Suprapubic skin (tissue), 4 donors: Measurements from ENCODE around the gene EFHD2.

Source experiments
- CTCF ChIP-seq, 2 donors: fragments of 200-600 bp in 1 of 2; fragments of 450-650 bp in 1 of 2; sonication (generic) in 1 of 2; IDR thresholded peaks; one replicate each; pipeline ENCODE4 v1.5.1; 2016 to 2019; ENCODE audit warnings: antibody characterized with exemption in 2 of 2, mild to moderate bottlenecking in 1 of 2, moderate library complexity in 1 of 2
- POLR2A ChIP-seq, 2 donors: fragments of 450-650 bp; IDR thresholded peaks; one replicate each; pipeline ENCODE4 v1.6.1; 2017; ENCODE audit warnings: antibody characterized with exemption in 2 of 2, mild to moderate bottlenecking in 2 of 2, moderate library complexity in 2 of 2
- POLR2AphosphoS5 ChIP-seq, 3 donors: sonication (generic); formaldehyde crosslinking; IDR thresholded peaks; one replicate each; pipeline ENCODE4 v1.6.1; 2017; ENCODE audit warnings: antibody characterized with exemption in 3 of 3

- no peak for TF ChIP-seq CTCF (IDR thresholded peaks at IDR 0.05)
- TF ChIP-seq POLR2AphosphoS5 (IDR thresholded peaks at IDR 0.05) = no peak
- no peak for TF ChIP-seq POLR2A (IDR thresholded peaks at IDR 0.05)
Measured at GRCh38 chr1:15445390-15446122, 35.9 kb downstream of the EFHD2 start.
